ENCODE data around the gene KLF14. TPM values are rescaled to one million over a fixed set of nuclear protein-coding genes. Genes with fewer than 3 reads are reported as not detected.

Gene KLF14
- polyA plus RNA-seq, 1 experiment = not detected

GRCh38 chr7:130741331-130741995 is 7.5 kb upstream of the KLF14 start:
- no peak for DNase-seq (ENCODE audit: low read depth, low spot score)
- H3K27ac ChIP-seq (ENCODE audit: low read depth, low read length) = no peak overlapping the region
- H3K9me3 ChIP-seq (ENCODE audit: control insufficient read depth, insufficient read depth, low read length) = no peaks in the 10 kb centered on the region
- peaks cover 35% of the 10 kb centered on the region for H3K27me3 ChIP-seq (ENCODE audit: control insufficient read depth, insufficient read depth, low read length)
- TF ChIP-seq CTCF (IDR thresholded peaks at IDR 0.05; ENCODE audit: low read depth, low read length) = no peak
- POLR2A ChIA-PET = no interaction called here
- CTCF ChIA-PET = no interaction called here
- H3K4me3 ChIP-seq (ENCODE audit: low read depth, low read length) = no peak overlapping the region

GRCh38 chr7:130740606-130741005 is 6.6 kb upstream of the KLF14 start:
- ChIA-PET CTCF (no interaction called here), POLR2A (no interaction called here)
- peaks cover 41% of the 10 kb centered on the region for H3K27me3 ChIP-seq (ENCODE audit: control insufficient read depth, insufficient read depth, low read length)
- H3K9me3 ChIP-seq (ENCODE audit: control insufficient read depth, insufficient read depth, low read length) = no peaks in the 10 kb centered on the region
- no peak for DNase-seq (ENCODE audit: low read depth, low spot score)
- TF ChIP-seq CTCF (IDR thresholded peaks at IDR 0.05; ENCODE audit: low read depth, low read length) = no peak
- no peak overlapping the region for H3K27ac ChIP-seq (ENCODE audit: low read depth, low read length)
- H3K4me3 ChIP-seq (ENCODE audit: low read depth, low read length) = no peak overlapping the region

GRCh38 chr7:130736298-130736900 is 2.4 kb upstream of the KLF14 start:
- TF ChIP-seq CTCF (IDR thresholded peaks at IDR 0.05; ENCODE audit: low read depth, low read length) = no peak
- no peak for DNase-seq (ENCODE audit: low read depth, low spot score)
- POLR2A ChIA-PET = no interaction called here

GRCh38 chr7:130734815-130735716 is 1.1 kb upstream of the KLF14 start:
- Histone ChIP-seq H3K9me3 (ENCODE audit: control insufficient read depth, insufficient read depth, low read length) (peaks cover 24% of the 10 kb centered on the region), H3K27ac (ENCODE audit: low read depth, low read length) (no peak overlapping the region), H3K4me3 (ENCODE audit: low read depth, low read length) (peak overlapping the region; percentile 60), H3K27me3 (ENCODE audit: control insufficient read depth, insufficient read depth, low read length) (peaks cover 55% of the 10 kb centered on the region)
- ChIA-PET POLR2A (no interaction called here), CTCF (no interaction called here)
- no peak for DNase-seq (ENCODE audit: low read depth, low spot score)
- no peak for TF ChIP-seq CTCF (IDR thresholded peaks at IDR 0.05; ENCODE audit: low read depth, low read length)

More at GRCh38 chr7:130736298-130736900, 2.4 kb upstream of the KLF14 start:
- Histone ChIP-seq H3K9me3 (ENCODE audit: control insufficient read depth, insufficient read depth, low read length) (peaks cover 22% of the 10 kb centered on the region), H3K4me3 (ENCODE audit: low read depth, low read length) (no peak overlapping the region), H3K27me3 (ENCODE audit: control insufficient read depth, insufficient read depth, low read length) (peaks cover 57% of the 10 kb centered on the region), H3K27ac (ENCODE audit: low read depth, low read length) (no peak overlapping the region)
- CTCF ChIA-PET = no interaction called here

Measured in AG04450 (cell line).